ENCODE measurements around the gene CYB561D2. TPM values are rescaled to one million over a fixed set of nuclear protein-coding genes. Genes with fewer than 3 reads are reported as not detected.
A peak's percentile ranks its signal among the peaks of the same experiment; 100 is the strongest.

Gene CYB561D2
- total RNA-seq, 3 donors from 2014 or later, result 31.8 to 35.3 (median 33.1) TPM

DNA sequence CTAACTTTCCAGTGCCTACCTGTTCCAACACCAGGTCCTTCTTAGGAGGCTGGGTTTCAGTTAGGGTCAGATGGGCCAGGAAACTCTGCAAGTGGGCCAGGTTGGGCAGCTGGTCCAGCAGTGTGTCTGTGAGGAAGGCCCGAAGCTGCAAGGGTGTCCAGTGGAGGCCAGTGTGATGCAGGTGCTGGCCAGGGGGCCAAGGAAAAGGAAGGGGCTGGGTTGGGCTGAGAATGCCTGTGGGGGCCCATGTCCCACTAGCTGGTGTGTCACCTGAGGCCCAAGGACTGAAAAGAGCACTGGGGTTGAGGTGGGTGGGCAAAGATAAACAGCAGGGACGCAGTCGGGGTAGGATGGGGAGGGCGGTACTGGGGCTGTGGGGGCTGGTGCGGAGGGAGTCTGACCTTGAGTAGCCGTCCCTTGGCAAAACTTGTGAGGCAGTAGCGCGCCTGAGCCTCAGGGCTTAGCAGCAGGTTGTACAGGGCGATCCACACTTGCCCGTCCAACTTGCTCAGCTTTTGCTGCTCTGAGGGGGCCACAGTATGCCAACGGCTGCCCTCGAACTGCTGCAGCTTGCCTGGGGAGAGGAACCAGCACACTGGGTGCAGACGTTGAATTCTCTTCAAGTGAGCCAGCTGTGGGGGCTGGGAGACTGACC lies 8.5 kb upstream of the CYB561D2 start:
- Mint-ChIP-seq H3K27me3 (ENCODE audit: low read depth) (no peaks in the 10 kb centered on the region), H3K4me1 (ENCODE audit: low read depth) (peaks cover 41% of the 10 kb centered on the region), H3K4me3 (no peak overlapping the region), H3K36me3 (ENCODE audit: insufficient read depth) (no peaks in the 10 kb centered on the region), H3K9me3 (no peaks in the 10 kb centered on the region)
- DNase-seq (no peak), ATAC-seq (no peak)

DNA sequence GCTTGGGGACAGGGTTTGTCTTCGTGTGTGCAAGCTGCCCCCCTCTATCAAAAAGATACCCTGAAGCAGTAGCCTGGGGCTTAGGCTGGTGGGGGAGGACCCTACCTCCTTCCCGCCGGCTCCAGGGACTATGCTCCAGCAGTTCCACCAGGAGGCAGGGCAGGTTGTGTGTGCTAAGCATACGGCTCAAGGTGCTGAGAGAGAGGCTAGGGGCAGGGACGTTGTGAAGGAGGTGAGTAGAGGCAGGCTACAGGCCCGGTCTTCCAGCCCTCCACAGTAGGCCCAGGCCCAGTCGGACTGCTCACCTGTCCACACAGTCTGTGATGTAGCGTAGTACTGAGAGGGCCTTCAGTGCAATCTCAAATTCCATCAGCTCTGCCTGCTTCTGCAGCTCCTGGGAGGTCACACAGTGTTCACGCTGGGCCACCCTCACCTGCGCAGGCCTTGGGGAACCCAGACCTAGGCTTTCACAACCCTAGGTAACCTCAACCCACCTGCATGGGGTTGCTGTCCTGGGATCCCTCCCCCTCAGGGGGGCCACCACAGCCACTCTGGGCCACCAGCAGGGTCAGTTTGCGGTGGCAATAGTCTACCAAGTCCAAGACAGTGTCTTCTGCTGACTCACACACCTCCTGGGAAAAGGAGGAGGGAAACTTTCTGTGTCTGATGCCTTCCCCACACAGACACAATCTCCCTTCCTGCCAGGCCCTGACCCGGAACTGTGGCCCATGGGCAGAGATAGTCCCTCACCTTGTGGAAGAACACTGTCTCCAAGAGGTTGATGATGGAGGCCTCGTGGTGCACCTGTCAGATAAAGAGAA lies 7.6 kb upstream of the CYB561D2 start:
- Mint-ChIP-seq H3K27me3 (ENCODE audit: low read depth) (no peaks in the 10 kb centered on the region), H3K9me3 (no peaks in the 10 kb centered on the region), H3K4me1 (ENCODE audit: low read depth) (peaks cover 46% of the 10 kb centered on the region), H3K4me3 (no peak overlapping the region), H3K36me3 (ENCODE audit: insufficient read depth) (peaks cover 7% of the 10 kb centered on the region)
- no peak for ATAC-seq
- no peak for DNase-seq

GRCh38 chr3:50345008-50345407 lies 5.7 kb upstream of the CYB561D2 start:
- no peak for DNase-seq
- H3K9me3 Mint-ChIP-seq, result no peaks in the 10 kb centered on the region
- H3K27me3 Mint-ChIP-seq (ENCODE audit: low read depth), result no peaks in the 10 kb centered on the region
- peaks cover 14% of the 10 kb centered on the region for H3K36me3 Mint-ChIP-seq (ENCODE audit: insufficient read depth)
- no peak overlapping the region for H3K4me3 Mint-ChIP-seq
- ATAC-seq, result no peak
- peaks cover 47% of the 10 kb centered on the region for H3K4me1 Mint-ChIP-seq (ENCODE audit: low read depth)

GRCh38 chr3:50345586-50346234 lies 5.0 kb upstream of the CYB561D2 start, which contains the start of gene ZMYND10:
ZMYND10 (minus strand) TSS chr3:50345732; CDS start chr3:50345579, 153 bp downstream.
- H3K36me3 Mint-ChIP-seq (ENCODE audit: insufficient read depth), result peaks cover 17% of the 10 kb centered on the region
- ATAC-seq, result peak; percentile 22 to 31
- H3K4me3 Mint-ChIP-seq, result peak within 1 kb of the TSS; percentile 40
- H3K9me3 Mint-ChIP-seq, result no peaks in the 10 kb centered on the region
- peaks cover 52% of the 10 kb centered on the region for H3K4me1 Mint-ChIP-seq (ENCODE audit: low read depth)
- peak; percentile 66 for DNase-seq
- no peaks in the 10 kb centered on the region for H3K27me3 Mint-ChIP-seq (ENCODE audit: low read depth)

DNA sequence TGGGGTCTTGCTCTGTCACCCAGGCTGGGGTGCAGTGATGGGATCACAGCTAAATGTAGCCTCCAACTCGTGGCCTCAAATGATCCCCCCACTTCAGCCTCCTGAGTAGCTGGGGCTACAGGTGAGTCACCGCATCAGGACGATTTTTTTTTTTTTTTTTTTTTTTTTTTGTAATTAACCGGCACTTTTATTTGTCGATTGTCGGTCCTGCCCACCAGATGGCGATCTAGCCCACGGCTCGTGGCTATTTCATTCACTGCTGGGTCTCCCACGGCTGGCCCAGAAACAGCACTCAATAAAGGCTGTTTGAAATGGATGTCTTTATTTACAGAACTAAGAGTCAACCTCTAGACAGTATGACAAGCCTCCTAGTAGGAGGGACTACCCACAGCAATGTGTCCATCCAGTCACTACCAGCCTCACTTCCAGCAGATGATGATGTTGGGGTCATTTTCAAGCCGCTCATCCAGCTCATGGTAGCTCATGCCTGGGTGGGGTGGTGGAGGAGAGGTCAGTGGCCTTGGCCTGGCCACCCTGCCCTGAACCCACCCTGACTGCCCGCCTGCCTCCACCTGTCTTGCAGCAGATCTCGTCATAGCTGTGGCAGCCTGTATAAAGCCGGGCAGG lies 3.4 kb upstream of the CYB561D2 start:
- H3K36me3 Mint-ChIP-seq (ENCODE audit: insufficient read depth), result peaks cover 18% of the 10 kb centered on the region
- H3K27me3 Mint-ChIP-seq (ENCODE audit: low read depth), result no peaks in the 10 kb centered on the region
- H3K4me3 Mint-ChIP-seq, result no peak overlapping the region
- H3K4me1 Mint-ChIP-seq (ENCODE audit: low read depth), result peaks cover 54% of the 10 kb centered on the region
- DNase-seq, result peak; percentile 72
- no peak for ATAC-seq
- H3K9me3 Mint-ChIP-seq, result no peaks in the 10 kb centered on the region

GRCh38 chr3:50350213-50350526 lies 492 bp upstream of the CYB561D2 start:
- peak overlapping the region; percentile 94 for H3K4me3 Mint-ChIP-seq
- no peak for DNase-seq
- peaks cover 26% of the 10 kb centered on the region for H3K36me3 Mint-ChIP-seq (ENCODE audit: insufficient read depth)
- no peak for ATAC-seq
- no peaks in the 10 kb centered on the region for H3K27me3 Mint-ChIP-seq (ENCODE audit: low read depth)
- peaks cover 59% of the 10 kb centered on the region for H3K4me1 Mint-ChIP-seq (ENCODE audit: low read depth)
- H3K9me3 Mint-ChIP-seq, result no peaks in the 10 kb centered on the region

DNA sequence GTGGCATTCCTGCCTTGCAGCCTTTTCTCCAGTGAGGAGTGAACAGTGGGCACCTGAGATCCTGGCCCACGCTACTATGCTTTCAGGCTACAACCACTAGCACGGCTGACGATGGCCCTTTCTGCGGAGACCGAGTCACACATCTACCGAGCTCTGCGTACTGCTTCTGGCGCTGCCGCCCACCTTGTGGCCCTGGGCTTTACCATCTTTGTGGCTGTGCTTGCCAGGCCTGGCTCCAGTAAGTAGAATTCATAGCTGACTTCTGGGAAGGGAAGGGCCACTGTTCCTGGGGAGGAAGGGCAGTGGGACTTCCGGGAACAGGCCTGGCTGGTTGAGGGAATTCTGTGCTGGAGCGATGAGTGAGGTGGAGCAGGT lies 648 bp downstream of the CYB561D2 start:
- peak overlapping the region; percentile 94 for H3K4me3 Mint-ChIP-seq
- H3K4me1 Mint-ChIP-seq (ENCODE audit: low read depth), result peaks cover 53% of the 10 kb centered on the region
- DNase-seq, result no peak
- no peaks in the 10 kb centered on the region for H3K27me3 Mint-ChIP-seq (ENCODE audit: low read depth)
- peaks cover 27% of the 10 kb centered on the region for H3K36me3 Mint-ChIP-seq (ENCODE audit: insufficient read depth)
- no peaks in the 10 kb centered on the region for H3K9me3 Mint-ChIP-seq
- ATAC-seq, result no peak

DNA sequence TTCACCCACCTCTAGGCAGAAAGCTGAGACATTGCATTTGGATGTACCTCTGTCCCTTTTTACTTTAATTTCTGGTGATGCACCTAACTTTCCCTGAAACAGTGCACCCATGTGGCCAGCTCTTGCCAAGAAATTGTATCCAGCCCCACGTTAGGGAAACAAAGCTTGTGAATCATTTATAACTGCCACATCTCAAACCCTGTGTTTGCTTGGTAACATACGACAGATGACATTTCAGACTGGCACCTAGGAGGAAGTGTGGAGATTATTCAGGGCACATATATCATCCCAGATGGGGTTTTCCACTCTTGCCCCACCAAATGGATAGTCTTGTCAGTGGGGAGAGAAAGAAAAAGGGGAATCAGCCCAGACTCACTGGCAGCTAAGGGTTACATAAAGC lies 2.1 kb downstream of the CYB561D2 start:
- Mint-ChIP-seq H3K27me3 (ENCODE audit: low read depth) (no peaks in the 10 kb centered on the region), H3K36me3 (ENCODE audit: insufficient read depth) (peaks cover 25% of the 10 kb centered on the region), H3K9me3 (no peaks in the 10 kb centered on the region), H3K4me3 (no peak overlapping the region), H3K4me1 (ENCODE audit: low read depth) (peaks cover 59% of the 10 kb centered on the region)
- DNase-seq (no peak), ATAC-seq (no peak)

- no peaks in the 10 kb centered on the region for H3K27me3 Mint-ChIP-seq (ENCODE audit: low read depth)
- DNase-seq (no peak), ATAC-seq (no peak)
- peaks cover 24% of the 10 kb centered on the region for H3K36me3 Mint-ChIP-seq (ENCODE audit: insufficient read depth)
- H3K4me1 Mint-ChIP-seq (ENCODE audit: low read depth), result peaks cover 59% of the 10 kb centered on the region
- no peaks in the 10 kb centered on the region for H3K9me3 Mint-ChIP-seq
- H3K4me3 Mint-ChIP-seq, result no peak overlapping the region
Measured at GRCh38 chr3:50353245-50354004, 2.8 kb downstream of the CYB561D2 start.

DNA sequence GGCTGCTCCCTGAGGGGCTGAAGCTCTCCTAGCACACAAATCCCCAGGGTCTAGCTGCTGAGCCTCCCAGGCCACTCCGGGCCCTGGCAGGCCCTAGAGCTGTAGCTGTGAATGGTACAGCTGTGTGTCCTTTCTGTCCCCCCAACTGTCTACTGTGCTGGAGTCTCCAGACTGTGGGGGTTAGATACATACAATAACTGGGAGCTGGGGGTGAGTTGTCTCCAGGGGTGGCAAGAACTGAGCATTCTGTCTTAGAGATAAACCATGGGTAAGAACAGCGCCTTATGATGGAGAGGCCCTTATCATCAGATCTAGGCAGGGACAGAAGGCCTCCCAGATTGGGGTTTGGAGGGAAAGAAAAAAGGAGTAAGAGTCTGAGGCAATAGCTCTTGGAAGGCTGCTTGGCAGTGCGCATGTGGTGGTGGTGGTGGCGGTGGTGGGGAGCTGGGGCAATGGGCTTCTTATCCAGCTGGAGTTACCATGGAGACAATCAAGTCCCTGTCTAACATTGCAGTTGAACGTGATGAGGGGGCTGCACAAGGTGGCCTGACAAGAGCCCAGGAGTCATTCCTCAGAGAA lies 3.6 kb downstream of the CYB561D2 start:
- H3K27me3 Mint-ChIP-seq (ENCODE audit: low read depth), result no peaks in the 10 kb centered on the region
- no peaks in the 10 kb centered on the region for H3K9me3 Mint-ChIP-seq
- H3K36me3 Mint-ChIP-seq (ENCODE audit: insufficient read depth), result peaks cover 21% of the 10 kb centered on the region
- H3K4me3 Mint-ChIP-seq, result no peak overlapping the region
- no peak for ATAC-seq
- H3K4me1 Mint-ChIP-seq (ENCODE audit: low read depth), result peaks cover 52% of the 10 kb centered on the region
- no peak for DNase-seq

- DNase-seq (no peak), ATAC-seq (no peak)
- H3K4me3 Mint-ChIP-seq, result no peak overlapping the region
- H3K4me1 Mint-ChIP-seq (ENCODE audit: low read depth), result peaks cover 52% of the 10 kb centered on the region
- no peaks in the 10 kb centered on the region for H3K9me3 Mint-ChIP-seq
- no peaks in the 10 kb centered on the region for H3K27me3 Mint-ChIP-seq (ENCODE audit: low read depth)
- H3K36me3 Mint-ChIP-seq (ENCODE audit: insufficient read depth), result peaks cover 21% of the 10 kb centered on the region
Measured at GRCh38 chr3:50354850-50355249, 4.2 kb downstream of the CYB561D2 start.

- ATAC-seq (no peak), DNase-seq (no peak)
- no peaks in the 10 kb centered on the region for H3K9me3 Mint-ChIP-seq
- peaks cover 17% of the 10 kb centered on the region for H3K36me3 Mint-ChIP-seq (ENCODE audit: insufficient read depth)
- H3K4me3 Mint-ChIP-seq, result peak overlapping the region; percentile 96
- peaks cover 46% of the 10 kb centered on the region for H3K4me1 Mint-ChIP-seq (ENCODE audit: low read depth)
- no peaks in the 10 kb centered on the region for H3K27me3 Mint-ChIP-seq (ENCODE audit: low read depth)
Measured at GRCh38 chr3:50355829-50356552, 5.3 kb downstream of the CYB561D2 start.

- Mint-ChIP-seq H3K4me1 (ENCODE audit: low read depth) (peaks cover 40% of the 10 kb centered on the region), H3K4me3 (peak overlapping the region; percentile 96), H3K36me3 (ENCODE audit: insufficient read depth) (peaks cover 16% of the 10 kb centered on the region), H3K9me3 (no peaks in the 10 kb centered on the region), H3K27me3 (ENCODE audit: low read depth) (no peaks in the 10 kb centered on the region)
- DNase-seq (no peak), ATAC-seq (no peak)
Measured at GRCh38 chr3:50356553-50356952, 5.9 kb downstream of the CYB561D2 start.

Data from activated T-cell treated with anti-CD3 and anti-CD28 coated beads, Interleukin-2, amount 50 U/mL, for 4 hours (primary cell).